ENCODE data around the gene MSLN. TPM values are rescaled to one million over a fixed set of nuclear protein-coding genes. Genes with fewer than 3 reads are reported as not detected.

Gene MSLN
- total and polyA plus RNA-seq, 2 of the 13 experiments (the other 11 are each of a cell fraction or from before 2014, with no cell fraction given): 2.0 to 2.3 TPM

DNA sequence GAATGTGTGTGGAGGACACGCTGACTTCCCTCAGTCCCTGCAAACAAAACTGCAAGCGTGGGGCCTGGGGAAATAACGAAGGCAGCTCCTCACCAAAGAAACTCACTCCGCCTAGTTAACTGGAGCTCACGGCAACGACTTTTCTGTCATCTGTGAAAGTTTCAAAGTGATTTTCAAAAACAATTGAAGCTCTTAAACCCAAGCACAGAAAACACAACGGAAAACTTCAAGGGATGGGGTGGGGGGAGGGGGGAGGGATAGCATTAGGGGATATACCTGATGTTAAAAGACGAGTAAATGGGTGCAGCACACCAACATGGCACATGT is 43.2 kb downstream of the MSLN start:
- Histone ChIP-seq H4K20me1 (ENCODE audit: insufficient read depth, low read length) (no peaks in the 10 kb centered on the region), H3K9ac (ENCODE audit: insufficient read depth, low read depth, low read length) (no peak overlapping the region), H3K4me1 (ENCODE audit: insufficient read depth, low read length) (no peaks in the 10 kb centered on the region), H3K27ac (ENCODE audit: extremely low read length, insufficient read depth, low read length) (no peak overlapping the region), H3K9me3 (ENCODE audit: low read length) (no peaks in the 10 kb centered on the region), H3K79me2 (ENCODE audit: insufficient read depth, low read length) (no peaks in the 10 kb centered on the region), H3K4me2 (ENCODE audit: low read depth, low read length) (no peak overlapping the region), H3K36me3 (replicated peaks in 1 of 2; ENCODE audit: control insufficient read depth in 1 of 2, insufficient read depth in 2 of 2, low read length in 2 of 2) (no peaks in the 10 kb centered on the region), H2AFZ (ENCODE audit: low read length) (no peak overlapping the region), H3K27me3 (ENCODE audit: control insufficient read depth in 1 of 2, insufficient read depth in 2 of 2, low read length in 2 of 2) (peaks cover 31 to 58% of the 10 kb centered on the region in 2 experiments), H3K4me3 (replicated peaks in 1 of 3; ENCODE audit: insufficient read depth in 1 of 3, low read depth in 2 of 3, low read length in 3 of 3) (no peak overlapping the region)
- CTCF ChIA-PET (ENCODE audit: low intra/inter-chr PET ratio, low total read pairs): no interaction called here
- TF ChIP-seq REXO4 (CRISPR knock-in tag; IDR thresholded peaks at IDR 0.05; ENCODE audit: borderline replicate concordance) (no peak), SRSF1 (optimal IDR thresholded peaks at IDR 0.05; ENCODE audit: low read depth, low read length) (no peak), ATM (IDR thresholded peaks at IDR 0.05; ENCODE audit: borderline replicate concordance) (no peak), KDM5B (CRISPR knock-in tag; IDR thresholded peaks at IDR 0.05; ENCODE audit: borderline replicate concordance) (no peak), TMF1 (CRISPR knock-in tag; IDR thresholded peaks at IDR 0.05; ENCODE audit: low read depth) (no peak), HNRNPUL1 (IDR thresholded peaks at IDR 0.05; ENCODE audit: low read depth, low read length) (no peak), NFIB (CRISPR knock-in tag; IDR thresholded peaks at IDR 0.05; ENCODE audit: borderline replicate concordance) (no peak), ZNF350 (CRISPR knock-in tag; IDR thresholded peaks at IDR 0.05; ENCODE audit: borderline replicate concordance, low read depth) (no peak), ZNF362 (CRISPR knock-in tag; IDR thresholded peaks at IDR 0.05; ENCODE audit: borderline replicate concordance) (no peak), ZNF607 (CRISPR knock-in tag; IDR thresholded peaks at IDR 0.05; ENCODE audit: borderline replicate concordance) (no peak), ZFP37 (CRISPR knock-in tag; IDR thresholded peaks at IDR 0.05; ENCODE audit: borderline replicate concordance) (no peak), ZKSCAN5 (CRISPR knock-in tag; IDR thresholded peaks at IDR 0.05) (no peak)
- TF ChIP-seq, protein P1, sequence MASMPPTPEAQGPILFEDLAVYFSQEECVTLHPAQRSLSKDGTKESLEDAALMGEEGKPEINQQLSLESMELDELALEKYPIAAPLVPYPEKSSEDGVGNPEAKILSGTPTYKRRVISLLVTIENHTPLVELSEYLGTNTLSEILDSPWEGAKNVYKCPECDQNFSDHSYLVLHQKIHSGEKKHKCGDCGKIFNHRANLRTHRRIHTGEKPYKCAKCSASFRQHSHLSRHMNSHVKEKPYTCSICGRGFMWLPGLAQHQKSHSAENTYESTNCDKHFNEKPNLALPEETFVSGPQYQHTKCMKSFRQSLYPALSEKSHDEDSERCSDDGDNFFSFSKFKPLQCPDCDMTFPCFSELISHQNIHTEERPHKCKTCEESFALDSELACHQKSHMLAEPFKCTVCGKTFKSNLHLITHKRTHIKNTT (CRISPR knock-in tag; IDR thresholded peaks at IDR 0.05): no peak
- TF ChIP-seq, protein P2, sequence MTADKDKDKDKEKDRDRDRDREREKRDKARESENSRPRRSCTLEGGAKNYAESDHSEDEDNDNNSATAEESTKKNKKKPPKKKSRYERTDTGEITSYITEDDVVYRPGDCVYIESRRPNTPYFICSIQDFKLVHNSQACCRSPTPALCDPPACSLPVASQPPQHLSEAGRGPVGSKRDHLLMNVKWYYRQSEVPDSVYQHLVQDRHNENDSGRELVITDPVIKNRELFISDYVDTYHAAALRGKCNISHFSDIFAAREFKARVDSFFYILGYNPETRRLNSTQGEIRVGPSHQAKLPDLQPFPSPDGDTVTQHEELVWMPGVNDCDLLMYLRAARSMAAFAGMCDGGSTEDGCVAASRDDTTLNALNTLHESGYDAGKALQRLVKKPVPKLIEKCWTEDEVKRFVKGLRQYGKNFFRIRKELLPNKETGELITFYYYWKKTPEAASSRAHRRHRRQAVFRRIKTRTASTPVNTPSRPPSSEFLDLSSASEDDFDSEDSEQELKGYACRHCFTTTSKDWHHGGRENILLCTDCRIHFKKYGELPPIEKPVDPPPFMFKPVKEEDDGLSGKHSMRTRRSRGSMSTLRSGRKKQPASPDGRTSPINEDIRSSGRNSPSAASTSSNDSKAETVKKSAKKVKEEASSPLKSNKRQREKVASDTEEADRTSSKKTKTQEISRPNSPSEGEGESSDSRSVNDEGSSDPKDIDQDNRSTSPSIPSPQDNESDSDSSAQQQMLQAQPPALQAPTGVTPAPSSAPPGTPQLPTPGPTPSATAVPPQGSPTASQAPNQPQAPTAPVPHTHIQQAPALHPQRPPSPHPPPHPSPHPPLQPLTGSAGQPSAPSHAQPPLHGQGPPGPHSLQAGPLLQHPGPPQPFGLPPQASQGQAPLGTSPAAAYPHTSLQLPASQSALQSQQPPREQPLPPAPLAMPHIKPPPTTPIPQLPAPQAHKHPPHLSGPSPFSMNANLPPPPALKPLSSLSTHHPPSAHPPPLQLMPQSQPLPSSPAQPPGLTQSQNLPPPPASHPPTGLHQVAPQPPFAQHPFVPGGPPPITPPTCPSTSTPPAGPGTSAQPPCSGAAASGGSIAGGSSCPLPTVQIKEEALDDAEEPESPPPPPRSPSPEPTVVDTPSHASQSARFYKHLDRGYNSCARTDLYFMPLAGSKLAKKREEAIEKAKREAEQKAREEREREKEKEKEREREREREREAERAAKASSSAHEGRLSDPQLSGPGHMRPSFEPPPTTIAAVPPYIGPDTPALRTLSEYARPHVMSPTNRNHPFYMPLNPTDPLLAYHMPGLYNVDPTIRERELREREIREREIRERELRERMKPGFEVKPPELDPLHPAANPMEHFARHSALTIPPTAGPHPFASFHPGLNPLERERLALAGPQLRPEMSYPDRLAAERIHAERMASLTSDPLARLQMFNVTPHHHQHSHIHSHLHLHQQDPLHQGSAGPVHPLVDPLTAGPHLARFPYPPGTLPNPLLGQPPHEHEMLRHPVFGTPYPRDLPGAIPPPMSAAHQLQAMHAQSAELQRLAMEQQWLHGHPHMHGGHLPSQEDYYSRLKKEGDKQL (CRISPR knock-in tag; IDR thresholded peaks at IDR 0.05; ENCODE audit: low read depth): no peak
- POLR2A ChIA-PET: no interaction called here
- in situ Hi-C loops (cut with HindIII; ENCODE audit: extremely low pct_ligation_motif_present, low pct_unique_long_range_greater_than_20kb) (loop anchor here (25.0 kb wide), 1 partner anchor 409 kb away; no protein-coding TSS in a partner anchor), intact Hi-C loops (cut with micrococcal nuclease; ENCODE audit: unreplicated experiment) (no loop called here)
- ATAC-seq (no peak), DNase-seq (ENCODE audit: low spot score) (no peak), FAIRE-seq (no peak)
- WGBS (ENCODE audit: low lambda C conversion rate): 22% methylated on average over 8 of the region's 8 CpGs
- no TSS peak for BruUV-seq (replicated peaks)

Data from HepG2 (cell line).